Measurements from ENCODE around the gene FRMPD1. TPM values are rescaled to one million over a fixed set of nuclear protein-coding genes. Genes with fewer than 3 reads are reported as not detected.

FRMPD1 gene
- total RNA-seq, 1 donor from 2014 or later = 6.3 TPM

- Histone ChIP-seq H3K27ac (ENCODE audit: low read depth, low read length) (no peak overlapping the region), H3K27me3 (ENCODE audit: control insufficient read depth in 3 of 3, insufficient read depth in 3 of 3, low read length in 3 of 3) (no peaks in the 10 kb centered on the region), H3K4me1 (ENCODE audit: control insufficient read depth in 3 of 3, insufficient read depth in 3 of 3, low read length in 3 of 3) (no peaks in the 10 kb centered on the region), H3K36me3 (ENCODE audit: control insufficient read depth in 3 of 3, insufficient read depth in 3 of 3, low read length in 3 of 3) (peaks cover 28 to 84% (median 66%) of the 10 kb centered on the region in 3 donors), H3K9ac (ENCODE audit: low read depth in 1 of 3, low read length in 3 of 3) (no peak overlapping the region), H3K9me3 (ENCODE audit: control insufficient read depth in 3 of 3, low read length in 3 of 3) (no peaks in the 10 kb centered on the region), H3K4me3 (ENCODE audit: low read length in 3 of 3) (no peak overlapping the region)
Observed at GRCh38 chr9:37778534-37778933, 127.8 kb downstream of the FRMPD1 start.

GRCh38 chr9:37784291-37784615, 133.5 kb downstream of the FRMPD1 start:
- Histone ChIP-seq H3K9me3 (ENCODE audit: control insufficient read depth in 3 of 3, low read length in 3 of 3) (no peaks in the 10 kb centered on the region), H3K27ac (ENCODE audit: low read depth, low read length) (peak overlapping the region; percentile 64)

DNA sequence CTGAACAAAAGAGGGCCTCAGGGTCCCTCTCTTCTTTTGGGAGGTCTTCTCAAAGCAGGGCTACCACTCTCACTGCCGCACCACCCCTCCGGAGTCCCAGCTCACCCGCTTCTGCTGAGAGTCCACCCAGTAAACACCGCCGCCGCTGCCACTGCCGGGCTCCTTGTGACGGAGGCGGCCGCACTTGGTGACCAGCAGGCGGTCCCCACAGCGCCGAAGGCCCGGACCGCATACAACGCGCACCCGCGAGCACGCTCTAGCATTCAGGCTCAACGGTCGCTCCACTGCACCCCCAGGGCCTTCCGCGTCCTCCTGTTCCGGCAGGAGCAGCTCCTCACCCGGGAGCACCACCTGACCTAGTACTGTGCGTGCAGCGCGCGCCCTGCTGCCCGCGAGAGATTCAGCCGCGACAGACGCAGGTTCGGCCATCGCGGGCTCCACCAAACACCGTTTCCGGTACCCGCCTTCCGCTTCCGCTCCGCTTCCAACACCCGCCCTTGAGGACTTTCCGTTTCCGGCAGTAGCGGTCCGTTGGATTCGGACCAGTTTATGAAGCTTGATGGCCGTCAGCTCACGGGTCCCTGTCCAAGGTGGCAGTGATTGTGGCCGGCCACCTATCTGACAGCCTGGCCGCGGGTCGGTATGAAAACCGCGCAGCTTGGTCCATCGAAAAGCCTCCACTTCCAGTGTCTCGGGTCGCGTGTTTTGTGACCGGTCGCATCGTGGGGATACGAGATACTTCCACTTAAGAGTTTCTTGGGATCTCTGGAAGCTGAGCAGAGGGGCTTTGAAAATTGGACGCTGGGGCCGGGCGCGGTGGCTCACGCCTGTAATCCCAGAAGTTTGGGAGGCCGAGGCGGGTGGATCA, 134.1 kb downstream of the FRMPD1 start, which contains the start of gene EXOSC3:
TSS of gene EXOSC3 (minus strand) at position 449 of the 868 bp plus-strand sequence. CDS start at position 429, 20 bp downstream.
- H3K27me3 ChIP-seq (ENCODE audit: control insufficient read depth in 3 of 3, insufficient read depth in 3 of 3, low read length in 3 of 3) = peaks cover 5 to 11% (median 6%) of the 10 kb centered on the region in 3 donors
- peak within 1 kb of the TSS; percentile 93 to 98 (median 94) for H3K4me3 ChIP-seq (ENCODE audit: low read length in 3 of 3)
- H3K36me3 ChIP-seq (ENCODE audit: control insufficient read depth in 3 of 3, insufficient read depth in 3 of 3, low read length in 3 of 3) = peaks cover 12 to 32% (median 30%) of the 10 kb centered on the region in 3 donors
- H3K27ac ChIP-seq (ENCODE audit: low read depth, low read length) = peak within 1 kb of the TSS; percentile 64
- no peaks in the 10 kb centered on the region for H3K9me3 ChIP-seq (ENCODE audit: control insufficient read depth in 3 of 3, low read length in 3 of 3)
- H3K4me1 ChIP-seq (ENCODE audit: control insufficient read depth in 3 of 3, insufficient read depth in 3 of 3, low read length in 3 of 3) = peaks cover 6 to 13% (median 13%) of the 10 kb centered on the region in 3 donors
- H3K9ac ChIP-seq (ENCODE audit: low read depth in 1 of 3, low read length in 3 of 3) = peak within 1 kb of the TSS; percentile 82 to 90 (median 86)

More at GRCh38 chr9:37784291-37784615, 133.5 kb downstream of the FRMPD1 start:
- Histone ChIP-seq H3K27me3 (ENCODE audit: control insufficient read depth in 3 of 3, insufficient read depth in 3 of 3, low read length in 3 of 3) (peaks cover 5 to 11% (median 6%) of the 10 kb centered on the region in 3 donors), H3K9ac (ENCODE audit: low read depth in 1 of 3, low read length in 3 of 3) (peak overlapping the region; percentile 82 to 90 (median 86)), H3K4me3 (ENCODE audit: low read length in 3 of 3) (peak overlapping the region; percentile 93 to 98 (median 94)), H3K4me1 (ENCODE audit: control insufficient read depth in 3 of 3, insufficient read depth in 3 of 3, low read length in 3 of 3) (peaks cover 6 to 13% (median 13%) of the 10 kb centered on the region in 3 donors), H3K36me3 (ENCODE audit: control insufficient read depth in 3 of 3, insufficient read depth in 3 of 3, low read length in 3 of 3) (peaks cover 12 to 38% (median 36%) of the 10 kb centered on the region in 3 donors)

DNA sequence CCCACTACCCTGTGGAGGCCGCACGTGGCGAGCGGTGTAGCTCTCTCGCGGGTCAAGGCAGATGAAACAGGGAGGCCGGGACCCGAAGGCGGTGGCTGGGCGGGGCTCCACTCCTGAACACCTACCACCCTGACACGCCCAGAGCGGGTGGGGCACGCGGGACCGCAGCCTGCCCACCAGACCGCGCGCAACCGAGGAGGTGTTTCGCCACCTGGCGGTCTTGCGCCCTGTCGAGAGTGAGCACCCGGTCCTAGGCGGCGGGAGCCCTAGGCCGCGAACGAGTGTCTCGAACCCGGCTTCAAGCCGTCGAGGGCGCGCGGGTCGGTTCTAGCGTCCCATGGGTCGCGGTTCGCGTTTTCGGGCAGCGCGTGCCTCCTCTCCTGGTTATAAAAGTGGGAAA, 136.3 kb downstream of the FRMPD1 start:
- peaks cover 5 to 11% (median 6%) of the 10 kb centered on the region in 3 donors for H3K27me3 ChIP-seq (ENCODE audit: control insufficient read depth in 3 of 3, insufficient read depth in 3 of 3, low read length in 3 of 3)
- no peak overlapping the region for H3K9ac ChIP-seq (ENCODE audit: low read depth in 1 of 3, low read length in 3 of 3)
- peaks cover 6 to 13% (median 13%) of the 10 kb centered on the region in 3 donors for H3K4me1 ChIP-seq (ENCODE audit: control insufficient read depth in 3 of 3, insufficient read depth in 3 of 3, low read length in 3 of 3)
- H3K4me3 ChIP-seq (ENCODE audit: low read length in 3 of 3) = no peak overlapping the region
- no peak overlapping the region for H3K27ac ChIP-seq (ENCODE audit: low read depth, low read length)
- peaks cover 10 to 14% (median 13%) of the 10 kb centered on the region in 3 donors for H3K36me3 ChIP-seq (ENCODE audit: control insufficient read depth in 3 of 3, insufficient read depth in 3 of 3, low read length in 3 of 3)
- H3K9me3 ChIP-seq (ENCODE audit: control insufficient read depth in 3 of 3, low read length in 3 of 3) = no peaks in the 10 kb centered on the region

- no peak overlapping the region for H3K9ac ChIP-seq (ENCODE audit: low read depth in 1 of 3, low read length in 3 of 3)
- peaks cover 6 to 13% (median 13%) of the 10 kb centered on the region in 3 donors for H3K4me1 ChIP-seq (ENCODE audit: control insufficient read depth in 3 of 3, insufficient read depth in 3 of 3, low read length in 3 of 3)
- H3K27me3 ChIP-seq (ENCODE audit: control insufficient read depth in 3 of 3, insufficient read depth in 3 of 3, low read length in 3 of 3) = peaks cover 5 to 11% (median 6%) of the 10 kb centered on the region in 3 donors
- H3K36me3 ChIP-seq (ENCODE audit: control insufficient read depth in 3 of 3, insufficient read depth in 3 of 3, low read length in 3 of 3) = peaks cover under 1 to 4% (median under 1%) of the 10 kb centered on the region in 3 donors
- no peak overlapping the region for H3K4me3 ChIP-seq (ENCODE audit: low read length in 3 of 3)
- no peaks in the 10 kb centered on the region for H3K9me3 ChIP-seq (ENCODE audit: control insufficient read depth in 3 of 3, low read length in 3 of 3)
- no peak overlapping the region for H3K27ac ChIP-seq (ENCODE audit: low read depth, low read length)
Observed at GRCh38 chr9:37788332-37788731, 137.6 kb downstream of the FRMPD1 start.

GRCh38 chr9:37790096-37790495, 139.3 kb downstream of the FRMPD1 start:
- Histone ChIP-seq H3K9ac (ENCODE audit: low read depth in 1 of 3, low read length in 3 of 3) (no peak overlapping the region), H3K9me3 (ENCODE audit: control insufficient read depth in 3 of 3, low read length in 3 of 3) (no peaks in the 10 kb centered on the region), H3K27ac (ENCODE audit: low read depth, low read length) (no peak overlapping the region), H3K27me3 (ENCODE audit: control insufficient read depth in 3 of 3, insufficient read depth in 3 of 3, low read length in 3 of 3) (peaks cover 5 to 11% (median 6%) of the 10 kb centered on the region in 3 donors), H3K36me3 (ENCODE audit: control insufficient read depth in 3 of 3, insufficient read depth in 3 of 3, low read length in 3 of 3) (peaks cover 0 to 3% (median 0%) of the 10 kb centered on the region in 3 donors), H3K4me1 (ENCODE audit: control insufficient read depth in 3 of 3, insufficient read depth in 3 of 3, low read length in 3 of 3) (peaks cover 0 to 3% (median 1%) of the 10 kb centered on the region in 3 donors), H3K4me3 (ENCODE audit: low read length in 3 of 3) (no peak overlapping the region)

GRCh38 chr9:37792122-37792521, 141.4 kb downstream of the FRMPD1 start:
- Histone ChIP-seq H3K27ac (ENCODE audit: low read depth, low read length) (no peak overlapping the region), H3K4me3 (ENCODE audit: low read length in 3 of 3) (no peak overlapping the region), H3K9ac (ENCODE audit: low read depth in 1 of 3, low read length in 3 of 3) (no peak overlapping the region), H3K27me3 (ENCODE audit: control insufficient read depth in 3 of 3, insufficient read depth in 3 of 3, low read length in 3 of 3) (peaks cover 0 to 7% (median 4%) of the 10 kb centered on the region in 3 donors), H3K36me3 (ENCODE audit: control insufficient read depth in 3 of 3, insufficient read depth in 3 of 3, low read length in 3 of 3) (peaks cover 0 to 3% (median 0%) of the 10 kb centered on the region in 3 donors), H3K9me3 (ENCODE audit: control insufficient read depth in 3 of 3, low read length in 3 of 3) (no peaks in the 10 kb centered on the region), H3K4me1 (ENCODE audit: control insufficient read depth in 3 of 3, insufficient read depth in 3 of 3, low read length in 3 of 3) (no peaks in the 10 kb centered on the region)

GRCh38 chr9:37796232-37796631, 145.5 kb downstream of the FRMPD1 start:
- H3K27ac ChIP-seq (ENCODE audit: low read depth, low read length) = no peak overlapping the region
- no peaks in the 10 kb centered on the region for H3K9me3 ChIP-seq (ENCODE audit: control insufficient read depth in 3 of 3, low read length in 3 of 3)
- H3K9ac ChIP-seq (ENCODE audit: low read depth in 1 of 3, low read length in 3 of 3) = no peak overlapping the region
- H3K4me1 ChIP-seq (ENCODE audit: control insufficient read depth in 3 of 3, insufficient read depth in 3 of 3, low read length in 3 of 3) = peaks cover 4 to 10% (median 6%) of the 10 kb centered on the region in 3 donors
- H3K4me3 ChIP-seq (ENCODE audit: low read length in 3 of 3) = no peak overlapping the region
- no peaks in the 10 kb centered on the region for H3K36me3 ChIP-seq (ENCODE audit: control insufficient read depth in 3 of 3, insufficient read depth in 3 of 3, low read length in 3 of 3)
- no peaks in the 10 kb centered on the region for H3K27me3 ChIP-seq (ENCODE audit: control insufficient read depth in 3 of 3, insufficient read depth in 3 of 3, low read length in 3 of 3)
